ENCODE measurements around the gene FAIM2.

Gene FAIM2

GRCh38 chr12:49923035-49923644 lies 19.4 kb upstream of the FAIM2 start:
- no peaks in the 10 kb centered on the region for H3K4me1 ChIP-seq (ENCODE audit: insufficient read depth, low read length)
- H3K4me3 ChIP-seq (ENCODE audit: low read length): no peak overlapping the region
- no peaks in the 10 kb centered on the region for H3K9me3 ChIP-seq (ENCODE audit: insufficient read depth, low read depth, low read length)
- H3K9ac ChIP-seq (ENCODE audit: low read depth, low read length): no peak overlapping the region
- H3K27ac ChIP-seq (ENCODE audit: low read length): no peak overlapping the region
- H3K36me3 ChIP-seq (ENCODE audit: insufficient read depth, low read depth, low read length): no peaks in the 10 kb centered on the region
- H3K27me3 ChIP-seq (ENCODE audit: insufficient read depth, low read length): no peaks in the 10 kb centered on the region

GRCh38 chr12:49922349-49923034 lies 18.8 kb upstream of the FAIM2 start:
- Histone ChIP-seq H3K36me3 (ENCODE audit: insufficient read depth, low read depth, low read length) (no peaks in the 10 kb centered on the region), H3K27ac (ENCODE audit: low read length) (no peak overlapping the region), H3K4me1 (ENCODE audit: insufficient read depth, low read length) (no peaks in the 10 kb centered on the region), H3K4me3 (ENCODE audit: low read length) (no peak overlapping the region), H3K9ac (ENCODE audit: low read depth, low read length) (no peak overlapping the region), H3K27me3 (ENCODE audit: insufficient read depth, low read length) (no peaks in the 10 kb centered on the region), H3K9me3 (ENCODE audit: insufficient read depth, low read depth, low read length) (no peaks in the 10 kb centered on the region)

- no peak overlapping the region for H3K9ac ChIP-seq (ENCODE audit: low read depth, low read length)
- no peaks in the 10 kb centered on the region for H3K9me3 ChIP-seq (ENCODE audit: insufficient read depth, low read depth, low read length)
- H3K27me3 ChIP-seq (ENCODE audit: insufficient read depth, low read length): no peaks in the 10 kb centered on the region
- H3K36me3 ChIP-seq (ENCODE audit: insufficient read depth, low read depth, low read length): no peaks in the 10 kb centered on the region
- no peak overlapping the region for H3K27ac ChIP-seq (ENCODE audit: low read length)
- no peak overlapping the region for H3K4me3 ChIP-seq (ENCODE audit: low read length)
- H3K4me1 ChIP-seq (ENCODE audit: insufficient read depth, low read length): no peaks in the 10 kb centered on the region
Observed at GRCh38 chr12:49921936-49922335, 18.2 kb upstream of the FAIM2 start.

GRCh38 chr12:49921299-49921698 lies 17.6 kb upstream of the FAIM2 start:
- H3K27ac ChIP-seq (ENCODE audit: low read length): no peak overlapping the region
- no peaks in the 10 kb centered on the region for H3K27me3 ChIP-seq (ENCODE audit: insufficient read depth, low read length)
- H3K9ac ChIP-seq (ENCODE audit: low read depth, low read length): no peak overlapping the region
- no peaks in the 10 kb centered on the region for H3K9me3 ChIP-seq (ENCODE audit: insufficient read depth, low read depth, low read length)
- H3K4me3 ChIP-seq (ENCODE audit: low read length): no peak overlapping the region
- no peaks in the 10 kb centered on the region for H3K36me3 ChIP-seq (ENCODE audit: insufficient read depth, low read depth, low read length)
- H3K4me1 ChIP-seq (ENCODE audit: insufficient read depth, low read length): no peaks in the 10 kb centered on the region

- no peaks in the 10 kb centered on the region for H3K9me3 ChIP-seq (ENCODE audit: insufficient read depth, low read depth, low read length)
- no peak overlapping the region for H3K27ac ChIP-seq (ENCODE audit: low read length)
- no peaks in the 10 kb centered on the region for H3K4me1 ChIP-seq (ENCODE audit: insufficient read depth, low read length)
- no peaks in the 10 kb centered on the region for H3K36me3 ChIP-seq (ENCODE audit: insufficient read depth, low read depth, low read length)
- H3K27me3 ChIP-seq (ENCODE audit: insufficient read depth, low read length): no peaks in the 10 kb centered on the region
- H3K4me3 ChIP-seq (ENCODE audit: low read length): no peak overlapping the region
- H3K9ac ChIP-seq (ENCODE audit: low read depth, low read length): no peak overlapping the region
Observed at GRCh38 chr12:49920915-49921286, 17.2 kb upstream of the FAIM2 start.

- Histone ChIP-seq H3K4me1 (ENCODE audit: insufficient read depth, low read length) (no peaks in the 10 kb centered on the region), H3K4me3 (ENCODE audit: low read length) (no peak overlapping the region), H3K27me3 (ENCODE audit: insufficient read depth, low read length) (no peaks in the 10 kb centered on the region), H3K9ac (ENCODE audit: low read depth, low read length) (no peak overlapping the region), H3K36me3 (ENCODE audit: insufficient read depth, low read depth, low read length) (no peaks in the 10 kb centered on the region), H3K27ac (ENCODE audit: low read length) (no peak overlapping the region), H3K9me3 (ENCODE audit: insufficient read depth, low read depth, low read length) (no peaks in the 10 kb centered on the region)
Observed at GRCh38 chr12:49920241-49920914, 16.7 kb upstream of the FAIM2 start.

GRCh38 chr12:49917788-49918173 lies 14.1 kb upstream of the FAIM2 start:
- Histone ChIP-seq H3K9me3 (ENCODE audit: insufficient read depth, low read depth, low read length) (no peaks in the 10 kb centered on the region), H3K27me3 (ENCODE audit: insufficient read depth, low read length) (no peaks in the 10 kb centered on the region), H3K4me3 (ENCODE audit: low read length) (no peak overlapping the region), H3K4me1 (ENCODE audit: insufficient read depth, low read length) (peaks cover 8% of the 10 kb centered on the region), H3K36me3 (ENCODE audit: insufficient read depth, low read depth, low read length) (no peaks in the 10 kb centered on the region), H3K9ac (ENCODE audit: low read depth, low read length) (no peak overlapping the region), H3K27ac (ENCODE audit: low read length) (no peak overlapping the region)

GRCh38 chr12:49917166-49917787 lies 13.6 kb upstream of the FAIM2 start:
- Histone ChIP-seq H3K27me3 (ENCODE audit: insufficient read depth, low read length) (no peaks in the 10 kb centered on the region), H3K36me3 (ENCODE audit: insufficient read depth, low read depth, low read length) (no peaks in the 10 kb centered on the region), H3K4me3 (ENCODE audit: low read length) (no peak overlapping the region), H3K4me1 (ENCODE audit: insufficient read depth, low read length) (peaks cover 8% of the 10 kb centered on the region), H3K9me3 (ENCODE audit: insufficient read depth, low read depth, low read length) (no peaks in the 10 kb centered on the region), H3K9ac (ENCODE audit: low read depth, low read length) (no peak overlapping the region), H3K27ac (ENCODE audit: low read length) (no peak overlapping the region)

GRCh38 chr12:49916129-49916919 lies 12.6 kb upstream of the FAIM2 start:
- 0 out of 2 replicates have a peak, but pooled peaks cover 8% of the 10 kb centered on the region for H3K27me3 ChIP-seq (ENCODE audit: insufficient read depth, low read length)
- no peaks in the 10 kb centered on the region for H3K9me3 ChIP-seq (ENCODE audit: insufficient read depth, low read depth, low read length)
- H3K4me3 ChIP-seq (ENCODE audit: low read length): no peak overlapping the region
- no peak overlapping the region for H3K27ac ChIP-seq (ENCODE audit: low read length)
- H3K36me3 ChIP-seq (ENCODE audit: insufficient read depth, low read depth, low read length): no peaks in the 10 kb centered on the region
- H3K9ac ChIP-seq (ENCODE audit: low read depth, low read length): no peak overlapping the region
- H3K4me1 ChIP-seq (ENCODE audit: insufficient read depth, low read length): peaks cover 11% of the 10 kb centered on the region

- Histone ChIP-seq H3K36me3 (ENCODE audit: insufficient read depth, low read depth, low read length) (no peaks in the 10 kb centered on the region), H3K9ac (ENCODE audit: low read depth, low read length) (no peak overlapping the region)
Observed at GRCh38 chr12:49912345-49913255, 8.9 kb upstream of the FAIM2 start.

More at GRCh38 chr12:49912345-49913255, 8.9 kb upstream of the FAIM2 start:
- Histone ChIP-seq H3K27ac (ENCODE audit: low read length) (no peak overlapping the region), H3K9me3 (ENCODE audit: insufficient read depth, low read depth, low read length) (no peaks in the 10 kb centered on the region), H3K4me3 (ENCODE audit: low read length) (no peak overlapping the region), H3K4me1 (ENCODE audit: insufficient read depth, low read length) (peaks cover 16% of the 10 kb centered on the region), H3K27me3 (ENCODE audit: insufficient read depth, low read length) (peaks cover 29% of the 10 kb centered on the region; the same call in 1 of the 2 replicates)
